Skeletal muscle satellite cell (primary cell): ENCODE data around the gene RLBP1.

Experiments
- H3K27me3 ChIP-seq: 2 replicates; pipeline ENCODE4 v1.7.0; 2013; ENCODE audit warnings: low read length; ENCODE audit not compliant: control insufficient read depth, insufficient read depth
- H3K36me3 ChIP-seq: 2 replicates; pipeline ENCODE4 v1.7.0; 2013; ENCODE audit warnings: mild to moderate bottlenecking, control low read depth, low read length; ENCODE audit not compliant: insufficient read depth
- H3K4me1 ChIP-seq: 2 replicates; pipeline ENCODE4 v1.7.0; 2013; ENCODE audit warnings: low read length; ENCODE audit not compliant: control insufficient read depth, insufficient read depth
- H3K4me2 ChIP-seq: 2 replicates; pipeline ENCODE4 v1.7.0; 2013; ENCODE audit warnings: mild to moderate bottlenecking, low read length
- H3K4me3 ChIP-seq: 2 replicates; pipeline ENCODE4 v1.7.0; 2013; ENCODE audit warnings: low read length
- H3K9ac ChIP-seq: 2 replicates; pipeline ENCODE4 v1.7.0; 2013; ENCODE audit warnings: mild to moderate bottlenecking, low read depth, low read length, moderate library complexity
- H3K9me3 ChIP-seq: replicated peaks from 2 replicates; pipeline ENCODE4 v1.7.0; 2013; ENCODE audit warnings: mild to moderate bottlenecking, control low read depth, low read length

The RLBP1 gene

GRCh38 chr15:89226359-89227221 lies 5.2 kb upstream of the RLBP1 start:
- H3K9ac ChIP-seq: no peak overlapping the region
- peaks cover 8% of the 10 kb centered on the region for H3K4me1 ChIP-seq
- no peaks in the 10 kb centered on the region for H3K9me3 ChIP-seq
- no peak overlapping the region for H3K4me3 ChIP-seq
- no peaks in the 10 kb centered on the region for H3K36me3 ChIP-seq
- peaks cover 10% of the 10 kb centered on the region for H3K27me3 ChIP-seq
- H3K4me2 ChIP-seq: no peak overlapping the region

GRCh38 chr15:89225588-89225987 lies 4.2 kb upstream of the RLBP1 start:
- Histone ChIP-seq H3K36me3 (no peaks in the 10 kb centered on the region), H3K4me2 (no peak overlapping the region), H3K4me1 (peaks cover 5% of the 10 kb centered on the region), H3K9ac (no peak overlapping the region), H3K9me3 (no peaks in the 10 kb centered on the region), H3K27me3 (peaks cover 15% of the 10 kb centered on the region), H3K4me3 (no peak overlapping the region)

- Histone ChIP-seq H3K4me3 (no peak overlapping the region), H3K4me1 (no peaks in the 10 kb centered on the region), H3K36me3 (no peaks in the 10 kb centered on the region), H3K9me3 (no peaks in the 10 kb centered on the region), H3K4me2 (no peak overlapping the region), H3K9ac (no peak overlapping the region), H3K27me3 (peaks cover 64% of the 10 kb centered on the region)
These were observed 2.8 kb downstream of the RLBP1 start for GRCh38 chr15:89218531-89218930.

- no peaks in the 10 kb centered on the region for H3K9me3 ChIP-seq
- no peaks in the 10 kb centered on the region for H3K4me1 ChIP-seq
- no peak overlapping the region for H3K9ac ChIP-seq
- no peak overlapping the region for H3K4me2 ChIP-seq
- no peaks in the 10 kb centered on the region for H3K36me3 ChIP-seq
- H3K27me3 ChIP-seq: peaks cover 63% of the 10 kb centered on the region
- no peak overlapping the region for H3K4me3 ChIP-seq
These were observed 3.5 kb downstream of the RLBP1 start for GRCh38 chr15:89217686-89218376.

GRCh38 chr15:89217031-89217430 lies 4.3 kb downstream of the RLBP1 start:
- Histone ChIP-seq H3K4me2 (no peak overlapping the region), H3K9ac (no peak overlapping the region), H3K36me3 (no peaks in the 10 kb centered on the region), H3K4me3 (no peak overlapping the region), H3K4me1 (no peaks in the 10 kb centered on the region), H3K9me3 (no peaks in the 10 kb centered on the region), H3K27me3 (peaks cover 56% of the 10 kb centered on the region)

- Histone ChIP-seq H3K4me1 (no peaks in the 10 kb centered on the region), H3K9ac (no peak overlapping the region), H3K9me3 (no peaks in the 10 kb centered on the region), H3K27me3 (peaks cover 56% of the 10 kb centered on the region), H3K4me2 (no peak overlapping the region), H3K4me3 (no peak overlapping the region), H3K36me3 (no peaks in the 10 kb centered on the region)
These were observed 5.8 kb downstream of the RLBP1 start for GRCh38 chr15:89215627-89216026.

- no peaks in the 10 kb centered on the region for H3K9me3 ChIP-seq
- no peak overlapping the region for H3K4me3 ChIP-seq
- no peaks in the 10 kb centered on the region for H3K36me3 ChIP-seq
- peaks cover 3% of the 10 kb centered on the region for H3K4me1 ChIP-seq
- no peak overlapping the region for H3K9ac ChIP-seq
- H3K27me3 ChIP-seq: peaks cover 20% of the 10 kb centered on the region
- no peak overlapping the region for H3K4me2 ChIP-seq
These were observed 9.7 kb downstream of the RLBP1 start for GRCh38 chr15:89211678-89212170.

- Histone ChIP-seq H3K4me2 (no peak overlapping the region), H3K27me3 (peaks cover 7% of the 10 kb centered on the region)
These were observed 12.3 kb downstream of the RLBP1 start for GRCh38 chr15:89209057-89209456.

GRCh38 chr15:89208256-89208655 lies 13.1 kb downstream of the RLBP1 start:
- no peak overlapping the region for H3K9ac ChIP-seq
- H3K27me3 ChIP-seq: peaks cover 7% of the 10 kb centered on the region
- H3K9me3 ChIP-seq: no peaks in the 10 kb centered on the region
- H3K4me2 ChIP-seq: no peak overlapping the region
- H3K4me1 ChIP-seq: peaks cover 3% of the 10 kb centered on the region
- H3K36me3 ChIP-seq: no peaks in the 10 kb centered on the region
- no peak overlapping the region for H3K4me3 ChIP-seq

More at GRCh38 chr15:89209057-89209456, 12.3 kb downstream of the RLBP1 start:
- Histone ChIP-seq H3K4me1 (peaks cover 3% of the 10 kb centered on the region), H3K4me3 (no peak overlapping the region), H3K9ac (no peak overlapping the region), H3K36me3 (no peaks in the 10 kb centered on the region), H3K9me3 (no peaks in the 10 kb centered on the region)

GRCh38 chr15:89206908-89207331 lies 14.5 kb downstream of the RLBP1 start:
- no peaks in the 10 kb centered on the region for H3K9me3 ChIP-seq
- peaks cover 3% of the 10 kb centered on the region for H3K4me1 ChIP-seq
- H3K9ac ChIP-seq: no peak overlapping the region
- H3K4me3 ChIP-seq: peak overlapping the region; percentile 56
- peaks cover 7% of the 10 kb centered on the region for H3K27me3 ChIP-seq
- H3K4me2 ChIP-seq: peak overlapping the region; percentile 82
- no peaks in the 10 kb centered on the region for H3K36me3 ChIP-seq

- peaks cover 3% of the 10 kb centered on the region for H3K4me1 ChIP-seq
- no peak overlapping the region for H3K4me3 ChIP-seq
- H3K9ac ChIP-seq: no peak overlapping the region
- H3K9me3 ChIP-seq: no peaks in the 10 kb centered on the region
- no peak overlapping the region for H3K4me2 ChIP-seq
- peaks cover under 1% of the 10 kb centered on the region for H3K27me3 ChIP-seq
- no peaks in the 10 kb centered on the region for H3K36me3 ChIP-seq
These were observed 15.3 kb downstream of the RLBP1 start for GRCh38 chr15:89205991-89206585.
